IMR-90 (cell line): ENCODE results near the gene ZNF879. TPM values are rescaled to one million over a fixed set of nuclear protein-coding genes. Genes with fewer than 3 reads are reported as not detected.

ENCODE experiments used
- ATAC-seq: fragments of 200-7000 bp; cut with Tn5 transposase; 2 replicates; pipeline ENCODE4 v1.9.1; 2020; ENCODE audit warnings: low read depth, mild to moderate bottlenecking, moderate library complexity
- BruUV-seq: library from RNA; stranded (reverse); fragments of 400-500 nt; replicated peaks from 2 replicates; lab custom pipeline; 2021; lab: Mats Ljungman, UMichigan
- CTCF ChIA-PET: fragments of 300-600 bp; formaldehyde crosslinking; extraction: SDS; loops from one replicate; lab custom pipeline; 2021; ENCODE audit warnings: antibody characterized with exemption; lab: Yijun Ruan, JAX
- POLR2A ChIA-PET: fragments of 300-600 bp; sonication (Branson Sonifier 250); formaldehyde crosslinking; loops from one replicate; lab custom pipeline; 2022; ENCODE audit warnings: antibody characterized with exemption; ENCODE audit not compliant: unreplicated experiment; lab: Charles Lee
- DNase-seq: peaks from one replicate; pipeline ENCODE4 v3.0.0; 2013
- H2AFZ ChIP-seq: replicated peaks from 2 replicates; pipeline ENCODE3; 2013; ENCODE audit warnings: low read length, mild to moderate bottlenecking; ENCODE audit not compliant: poor library complexity
- H2AK5ac ChIP-seq: 2 replicates; pipeline ENCODE4 v1.6.1; 2013; ENCODE audit warnings: low read depth, low read length, inconsistent platforms
- H2AK9ac ChIP-seq: replicated peaks from 2 replicates; pipeline ENCODE3; 2013; ENCODE audit warnings: mild to moderate bottlenecking, low read depth, low read length, moderate library complexity; ENCODE audit not compliant: poor library complexity
- H2BK120ac ChIP-seq: 2 replicates; pipeline ENCODE4 v1.6.1; 2013; ENCODE audit warnings: low read depth, low read length, inconsistent platforms
- H2BK15ac ChIP-seq: 3 replicates; pipeline ENCODE4 v1.6.1; 2013; ENCODE audit warnings: low read depth, low read length, inconsistent platforms
- H2BK20ac ChIP-seq: 2 replicates; pipeline ENCODE4 v1.6.1; 2013; ENCODE audit warnings: low read depth, mild to moderate bottlenecking, inconsistent platforms, low read length, moderate library complexity
- H2BK5ac ChIP-seq: 2 replicates; pipeline ENCODE4 v1.6.1; 2013; ENCODE audit warnings: mild to moderate bottlenecking, low read depth, low read length, inconsistent platforms; ENCODE audit not compliant: poor library complexity, severe bottlenecking
- H3K14ac ChIP-seq: replicated peaks from 2 replicates; pipeline ENCODE4 v1.6.1; 2013; ENCODE audit warnings: low read depth, low read length, inconsistent platforms
- H3K18ac ChIP-seq: 2 replicates; pipeline ENCODE4 v1.6.1; 2013; ENCODE audit warnings: low read depth, low read length, control low read depth
- H3K23ac ChIP-seq: 2 replicates; pipeline ENCODE4 v1.6.1; 2013; ENCODE audit warnings: low read depth, low read length, inconsistent platforms
- H3K27ac ChIP-seq: 2 replicates; pipeline ENCODE4 v1.5.1; 2013; ENCODE audit warnings: mild to moderate bottlenecking, control low read depth, low read length; ENCODE audit not compliant: insufficient read depth
- H3K27me3 ChIP-seq: 2 replicates; pipeline ENCODE4 v1.6.1; 2013; ENCODE audit warnings: low read length; ENCODE audit not compliant: control insufficient read depth, insufficient read depth
- H3K36me3 ChIP-seq: 2 replicates; pipeline ENCODE4 v1.6.1; 2013; ENCODE audit warnings: low read length, mixed read lengths; ENCODE audit not compliant: control insufficient read depth, insufficient read depth
- H3K4ac ChIP-seq: 2 replicates; pipeline ENCODE4 v1.6.1; 2013; ENCODE audit warnings: low read depth, low read length, inconsistent platforms
- H3K4me1 ChIP-seq: 2 replicates; pipeline ENCODE4 v1.6.1; 2013; ENCODE audit warnings: low read length, mixed read lengths; ENCODE audit not compliant: control insufficient read depth, insufficient read depth
- H3K4me2 ChIP-seq: 2 replicates; pipeline ENCODE4 v1.6.1; 2013; ENCODE audit warnings: low read depth, mild to moderate bottlenecking, control low read depth, low read length, moderate library complexity
- H3K4me3 ChIP-seq: 2 replicates; pipeline ENCODE4 v1.5.1; 2013; ENCODE audit warnings: low read depth, mild to moderate bottlenecking, control low read depth, low read length, moderate library complexity; ENCODE audit not compliant: insufficient read depth
- H3K56ac ChIP-seq: 2 replicates; pipeline ENCODE4 v1.6.1; 2013; ENCODE audit warnings: low read length, inconsistent platforms; ENCODE audit not compliant: insufficient read depth; ENCODE audit errors: extremely low read depth
- H3K79me1 ChIP-seq, 2 experiments: 2 replicates each; pipeline ENCODE4 v1.6.1; 2013; ENCODE audit warnings: low read length in 2 of 2, inconsistent platforms in 1 of 2, low read depth in 1 of 2
- H3K9ac ChIP-seq: 2 replicates; pipeline ENCODE4 v1.6.1; 2013; ENCODE audit warnings: low read depth, low read length, control low read depth
- H3K9me1 ChIP-seq: 2 replicates; pipeline ENCODE4 v1.6.1; 2013; ENCODE audit warnings: low read length, inconsistent platforms; ENCODE audit not compliant: insufficient read depth
- H3K9me3 ChIP-seq: 2 replicates; pipeline ENCODE4 v1.6.1; 2013; ENCODE audit warnings: low read length; ENCODE audit not compliant: control insufficient read depth, insufficient read depth
- H4K20me1 ChIP-seq: 2 replicates; pipeline ENCODE4 v1.6.1; 2013; ENCODE audit warnings: low read length, inconsistent platforms; ENCODE audit not compliant: insufficient read depth
- H4K5ac ChIP-seq: 2 replicates; pipeline ENCODE4 v1.6.1; 2013; ENCODE audit warnings: mild to moderate bottlenecking, low read depth, low read length, control low read depth
- H4K8ac ChIP-seq, 2 experiments: 2 replicates each; pipeline ENCODE4 v1.6.1; 2013; ENCODE audit warnings: low read depth in 2 of 2, low read length in 2 of 2, control low read depth in 1 of 2, inconsistent platforms in 1 of 2
- H4K91ac ChIP-seq: 2 replicates; pipeline ENCODE4 v1.6.1; 2013; ENCODE audit warnings: low read depth, low read length, inconsistent platforms; ENCODE audit not compliant: insufficient read depth
- CHD1 ChIP-seq: IDR thresholded peaks from 2 replicates; pipeline ENCODE4 v1.6.1; 2012; ENCODE audit warnings: low read depth, low read length, improper control_type of control experiment
- FOS ChIP-seq: fragments of 150-350 bp; IDR thresholded peaks from 2 replicates; pipeline ENCODE4 v1.6.1; 2016; ENCODE audit warnings: low read depth, low read length
- MAFK ChIP-seq: IDR thresholded peaks from 2 replicates; pipeline ENCODE4 v1.6.1; 2012; ENCODE audit warnings: low read depth, low read length, improper control_type of control experiment
- MAZ ChIP-seq: IDR thresholded peaks from 2 replicates; pipeline ENCODE4 v1.6.1; 2012; ENCODE audit warnings: low read depth, mild to moderate bottlenecking, low read length, improper control_type of control experiment, moderate library complexity, borderline replicate concordance
- RAD21 ChIP-seq: IDR thresholded peaks from 2 replicates; pipeline ENCODE4 v1.6.1; 2012; ENCODE audit warnings: low read length, improper control_type of control experiment
- SMC3 ChIP-seq: fragments of 150-350 bp; IDR thresholded peaks from 2 replicates; pipeline ENCODE4 v1.6.1; 2016; ENCODE audit warnings: low read depth, mild to moderate bottlenecking, antibody characterized with exemption, low read length, moderate library complexity
- WGBS, 2 experiments: methylation state at CpG; one replicate each; pipeline versions ENCODE4 v1.1.5 to v1.1.7; 2013; ENCODE audit warnings: missing lambda C conversion rate in 2 of 2; ENCODE audit not compliant: insufficient read length in 1 of 2; ENCODE audit errors: extremely low coverage in 2 of 2; 5-methylcytosine and 5-hydroxymethylcytosine counted together
- dilution Hi-C: fragments of 300-500 bp; cut with HindIII; formaldehyde crosslinking; loops from one replicate; pipeline ENCODE4 v1.14.3; 2018; ENCODE audit warnings: low sequenced_read_pairs; ENCODE audit not compliant: unreplicated experiment
- in situ Hi-C: fragments of 300-500 bp; cut with MboI; formaldehyde crosslinking; loops from 3 replicates; pipeline ENCODE4 v1.14.3; 2019; ENCODE audit warnings: low sequenced_read_pairs, inconsistent platforms, mixed read lengths
- intact Hi-C: fragments of 100-400 bp; cut with micrococcal nuclease; formaldehyde crosslinking; loops from 2 replicates; pipeline ENCODE4 v1.10.0; 2022
- polyA plus RNA-seq, 3 experiments: library from polyadenylated mRNA; depleted of rRNA; stranded (reverse); fragments of >200 nt; gene quantifications; 2 replicates each; pipeline ENCODE4 v1.2.3, GENCODE V29; 2012; ENCODE audit warnings: low replicate concordance in 1 of 3
- total RNA-seq: library from RNA; depleted of rRNA; stranded (reverse); fragments of >200 nt; gene quantifications from 2 replicates; pipeline ENCODE4 v1.2.3, GENCODE V29; 2012
- TF ChIP-seq, protein P1 (sequence below): conservative IDR thresholded peaks from 2 replicates; pipeline ENCODE4 v1.5.1; 2012; ENCODE audit warnings: mild to moderate bottlenecking, low read depth, low read length, improper control_type of control experiment
- TF ChIP-seq, protein P2 (sequence below): fragments of 150-350 bp; IDR thresholded peaks from 2 replicates; pipeline ENCODE4 v1.6.1; 2017; ENCODE audit warnings: mild to moderate bottlenecking, antibody characterized with exemption, low read length, low read depth

ZNF879 gene
- total and polyA plus RNA-seq, 2 of the 4 experiments (the other 2 are of a cell fraction) = 1.4 to 3.4 TPM

DNA sequence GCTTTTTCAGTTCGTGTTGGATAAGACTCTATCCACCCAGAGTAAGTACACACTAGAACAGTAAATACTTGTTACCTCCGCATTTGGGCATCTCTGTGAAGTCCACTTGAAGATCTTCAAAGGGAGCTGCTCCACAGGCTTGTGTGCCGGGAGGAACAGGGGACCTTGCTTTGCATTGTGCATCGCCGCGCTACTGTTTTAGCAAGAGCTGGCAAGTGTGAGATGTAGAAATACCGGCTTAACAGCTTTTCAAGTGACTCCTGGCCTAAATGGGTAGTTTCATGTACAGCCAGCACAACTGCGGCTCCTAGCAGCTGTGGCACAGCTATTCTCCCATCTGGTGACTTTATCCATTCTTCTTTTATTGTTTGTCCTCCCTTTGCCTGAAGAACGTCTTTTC is 28.2 kb downstream of the ZNF879 start:
- H2AK9ac ChIP-seq = no peak overlapping the region
- H3K27me3 ChIP-seq = no peaks in the 10 kb centered on the region
- H3K4me2 ChIP-seq = no peak overlapping the region
- no peak overlapping the region for H3K23ac ChIP-seq
- ChIA-PET POLR2A (no interaction called here), CTCF (no interaction called here)
- H2BK5ac ChIP-seq = no peak overlapping the region
- H2BK20ac ChIP-seq = no peak overlapping the region
- dilution Hi-C loops = no loop called here
- ATAC-seq (no peak), DNase-seq (no peak)
- H3K9me3 ChIP-seq = peaks cover 10% of the 10 kb centered on the region; the same call in 1 of the 2 replicates
- H3K56ac ChIP-seq = no peak overlapping the region
- TF ChIP-seq, protein P1, sequence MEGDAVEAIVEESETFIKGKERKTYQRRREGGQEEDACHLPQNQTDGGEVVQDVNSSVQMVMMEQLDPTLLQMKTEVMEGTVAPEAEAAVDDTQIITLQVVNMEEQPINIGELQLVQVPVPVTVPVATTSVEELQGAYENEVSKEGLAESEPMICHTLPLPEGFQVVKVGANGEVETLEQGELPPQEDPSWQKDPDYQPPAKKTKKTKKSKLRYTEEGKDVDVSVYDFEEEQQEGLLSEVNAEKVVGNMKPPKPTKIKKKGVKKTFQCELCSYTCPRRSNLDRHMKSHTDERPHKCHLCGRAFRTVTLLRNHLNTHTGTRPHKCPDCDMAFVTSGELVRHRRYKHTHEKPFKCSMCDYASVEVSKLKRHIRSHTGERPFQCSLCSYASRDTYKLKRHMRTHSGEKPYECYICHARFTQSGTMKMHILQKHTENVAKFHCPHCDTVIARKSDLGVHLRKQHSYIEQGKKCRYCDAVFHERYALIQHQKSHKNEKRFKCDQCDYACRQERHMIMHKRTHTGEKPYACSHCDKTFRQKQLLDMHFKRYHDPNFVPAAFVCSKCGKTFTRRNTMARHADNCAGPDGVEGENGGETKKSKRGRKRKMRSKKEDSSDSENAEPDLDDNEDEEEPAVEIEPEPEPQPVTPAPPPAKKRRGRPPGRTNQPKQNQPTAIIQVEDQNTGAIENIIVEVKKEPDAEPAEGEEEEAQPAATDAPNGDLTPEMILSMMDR = no peak
- TF ChIP-seq FOS (no peak), SMC3 (no peak), RAD21 (no peak), MAZ (no peak), CHD1 (no peak), MAFK (no peak)
- TF ChIP-seq, protein P2, sequence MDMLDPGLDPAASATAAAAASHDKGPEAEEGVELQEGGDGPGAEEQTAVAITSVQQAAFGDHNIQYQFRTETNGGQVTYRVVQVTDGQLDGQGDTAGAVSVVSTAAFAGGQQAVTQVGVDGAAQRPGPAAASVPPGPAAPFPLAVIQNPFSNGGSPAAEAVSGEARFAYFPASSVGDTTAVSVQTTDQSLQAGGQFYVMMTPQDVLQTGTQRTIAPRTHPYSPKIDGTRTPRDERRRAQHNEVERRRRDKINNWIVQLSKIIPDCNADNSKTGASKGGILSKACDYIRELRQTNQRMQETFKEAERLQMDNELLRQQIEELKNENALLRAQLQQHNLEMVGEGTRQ = no peak
- H3K9ac ChIP-seq = no peak overlapping the region
- H2AFZ ChIP-seq = no peak overlapping the region
- no peak overlapping the region for H3K4me3 ChIP-seq
- H4K20me1 ChIP-seq = no peaks in the 10 kb centered on the region
- H4K8ac ChIP-seq = no peak overlapping the region
- intact Hi-C loops = no loop called here
- H3K4me1 ChIP-seq = no peaks in the 10 kb centered on the region
- H2AK5ac ChIP-seq = no peak overlapping the region
- H3K79me1 ChIP-seq = no peaks in the 10 kb centered on the region
- H3K4ac ChIP-seq = no peak overlapping the region
- no peak overlapping the region for H2BK120ac ChIP-seq
- H4K91ac ChIP-seq = no peak overlapping the region
- no peak overlapping the region for H3K27ac ChIP-seq
- no peak overlapping the region for H4K5ac ChIP-seq
- H3K36me3 ChIP-seq = no peaks in the 10 kb centered on the region
- no peaks in the 10 kb centered on the region for H3K9me1 ChIP-seq
- no TSS peak for BruUV-seq
- WGBS, 2 experiments = no CpG with 5 or more reads among the region's 9 CpGs
- no peak overlapping the region for H3K18ac ChIP-seq
- H3K14ac ChIP-seq = no peak overlapping the region
- no peak overlapping the region for H2BK15ac ChIP-seq
- in situ Hi-C loops = no loop called here
